Measurements from ENCODE around the gene RAD54L. TPM values are rescaled to one million over a fixed set of nuclear protein-coding genes. Genes with fewer than 3 reads are reported as not detected.

RAD54L gene
- total and polyA plus RNA-seq, 7 donors: 1.4 to 11.2 TPM; not detected in 5

DNA sequence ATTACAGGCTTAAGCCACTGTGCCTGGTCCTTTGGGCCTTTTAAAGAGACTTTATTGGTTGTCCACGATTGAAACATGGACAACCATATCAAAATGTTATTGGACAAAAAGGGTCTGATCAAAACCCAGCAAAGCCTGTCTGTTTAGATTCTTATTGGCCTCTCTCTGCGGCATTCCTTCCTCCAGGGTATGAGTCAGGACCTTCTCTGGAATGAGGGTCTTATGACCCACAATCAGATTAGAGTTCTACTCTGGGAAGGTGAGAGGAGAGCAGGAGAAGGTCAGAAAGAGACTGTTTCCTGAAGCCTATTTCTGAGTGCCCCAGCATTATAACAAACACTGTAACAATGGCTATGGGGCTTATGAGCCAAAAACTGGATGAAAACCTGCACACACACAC is 36.5 kb upstream of the RAD54L start:
- Histone ChIP-seq H3K27ac (no peak overlapping the region), H3K27me3 (no peaks in the 10 kb centered on the region), H3K4me1 (peaks cover 0 to 3% (median 0%) of the 10 kb centered on the region in 4 donors), H3K9me3 (no peaks in the 10 kb centered on the region), H3K36me3 (no peaks in the 10 kb centered on the region), H3K4me3 (no peak overlapping the region)
- 72 to 87% methylated on average over 2 of the region's 2 CpGs for WGBS, 2 donors
- TF ChIP-seq POLR2A (IDR thresholded peaks at IDR 0.05): no peak
- TF ChIP-seq, protein P1, sequence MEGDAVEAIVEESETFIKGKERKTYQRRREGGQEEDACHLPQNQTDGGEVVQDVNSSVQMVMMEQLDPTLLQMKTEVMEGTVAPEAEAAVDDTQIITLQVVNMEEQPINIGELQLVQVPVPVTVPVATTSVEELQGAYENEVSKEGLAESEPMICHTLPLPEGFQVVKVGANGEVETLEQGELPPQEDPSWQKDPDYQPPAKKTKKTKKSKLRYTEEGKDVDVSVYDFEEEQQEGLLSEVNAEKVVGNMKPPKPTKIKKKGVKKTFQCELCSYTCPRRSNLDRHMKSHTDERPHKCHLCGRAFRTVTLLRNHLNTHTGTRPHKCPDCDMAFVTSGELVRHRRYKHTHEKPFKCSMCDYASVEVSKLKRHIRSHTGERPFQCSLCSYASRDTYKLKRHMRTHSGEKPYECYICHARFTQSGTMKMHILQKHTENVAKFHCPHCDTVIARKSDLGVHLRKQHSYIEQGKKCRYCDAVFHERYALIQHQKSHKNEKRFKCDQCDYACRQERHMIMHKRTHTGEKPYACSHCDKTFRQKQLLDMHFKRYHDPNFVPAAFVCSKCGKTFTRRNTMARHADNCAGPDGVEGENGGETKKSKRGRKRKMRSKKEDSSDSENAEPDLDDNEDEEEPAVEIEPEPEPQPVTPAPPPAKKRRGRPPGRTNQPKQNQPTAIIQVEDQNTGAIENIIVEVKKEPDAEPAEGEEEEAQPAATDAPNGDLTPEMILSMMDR (IDR thresholded peaks at IDR 0.05): no peak
- TF ChIP-seq EP300 (IDR thresholded peaks at IDR 0.05): no peak
- TF ChIP-seq POLR2AphosphoS5 (IDR thresholded peaks at IDR 0.05): no peak
- DNase-seq: no peak
- intact Hi-C loops (cut with DNase I): no loop called here

DNA sequence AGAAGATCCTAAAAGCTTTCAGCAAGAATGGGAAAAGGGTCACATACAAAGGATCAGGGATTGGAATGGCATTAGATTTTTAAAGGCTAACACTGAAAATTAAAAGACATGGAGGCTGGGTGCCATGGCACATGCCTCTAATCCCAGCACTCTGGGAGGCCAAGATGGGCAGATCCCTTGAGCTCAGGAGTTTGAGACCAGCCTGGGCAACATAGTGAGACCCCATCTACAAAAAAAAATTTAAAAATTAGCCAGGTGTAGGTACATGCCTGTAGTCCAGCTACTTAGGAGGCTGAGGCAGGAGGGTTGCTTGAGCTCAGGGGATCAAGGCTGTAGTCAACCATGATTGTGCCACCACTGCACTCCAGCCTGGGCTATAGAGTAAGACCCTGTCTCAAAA is 32.1 kb upstream of the RAD54L start:
- Histone ChIP-seq H3K4me1 (no peaks in the 10 kb centered on the region), H3K27me3 (no peaks in the 10 kb centered on the region), H3K4me3 (no peak overlapping the region), H3K27ac (no peak overlapping the region), H3K9me3 (no peaks in the 10 kb centered on the region), H3K36me3 (no peaks in the 10 kb centered on the region)
- no peak for DNase-seq
- TF ChIP-seq POLR2A (IDR thresholded peaks at IDR 0.05): no peak
- TF ChIP-seq, protein P1 (IDR thresholded peaks at IDR 0.05): no peak
- TF ChIP-seq POLR2AphosphoS5 (IDR thresholded peaks at IDR 0.05): no peak
- TF ChIP-seq EP300 (IDR thresholded peaks at IDR 0.05): no peak
- intact Hi-C loops (cut with DNase I): no loop called here

DNA sequence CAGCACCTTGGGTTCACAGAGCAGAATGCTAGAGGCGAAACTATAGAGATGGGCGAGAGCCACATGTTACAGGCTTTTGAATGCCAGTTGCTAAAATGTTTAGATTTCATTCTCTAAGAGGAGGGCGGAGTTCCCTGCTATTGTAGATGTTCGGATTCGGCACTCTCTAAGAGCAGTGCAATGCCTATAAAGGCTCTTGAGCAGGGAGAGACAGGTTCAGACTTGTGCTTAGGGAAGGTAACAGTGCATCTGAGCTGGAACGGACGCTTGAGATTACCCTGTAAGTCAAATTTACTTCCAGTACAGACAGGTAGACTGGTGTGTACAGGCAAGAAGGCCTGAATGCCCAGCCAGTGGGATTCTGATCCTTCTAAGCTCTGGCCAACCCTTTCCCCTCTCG is 29.1 kb upstream of the RAD54L start:
- 87 to 92% methylated on average over 8 of the region's 8 CpGs for WGBS, 2 donors
- intact Hi-C loops (cut with DNase I): no loop called here
- H3K36me3 ChIP-seq: no peaks in the 10 kb centered on the region
- no peak overlapping the region for H3K27ac ChIP-seq
- no peaks in the 10 kb centered on the region for H3K27me3 ChIP-seq
- H3K4me1 ChIP-seq: peaks cover 0 to 4% (median 2%) of the 10 kb centered on the region in 4 donors
- no peak for DNase-seq
- TF ChIP-seq, protein P1 (IDR thresholded peaks at IDR 0.05): no peak
- TF ChIP-seq POLR2A (IDR thresholded peaks at IDR 0.05) (no peak), POLR2AphosphoS5 (IDR thresholded peaks at IDR 0.05) (no peak), EP300 (IDR thresholded peaks at IDR 0.05) (no peak)
- no peak overlapping the region for H3K4me3 ChIP-seq
- no peaks in the 10 kb centered on the region for H3K9me3 ChIP-seq

DNA sequence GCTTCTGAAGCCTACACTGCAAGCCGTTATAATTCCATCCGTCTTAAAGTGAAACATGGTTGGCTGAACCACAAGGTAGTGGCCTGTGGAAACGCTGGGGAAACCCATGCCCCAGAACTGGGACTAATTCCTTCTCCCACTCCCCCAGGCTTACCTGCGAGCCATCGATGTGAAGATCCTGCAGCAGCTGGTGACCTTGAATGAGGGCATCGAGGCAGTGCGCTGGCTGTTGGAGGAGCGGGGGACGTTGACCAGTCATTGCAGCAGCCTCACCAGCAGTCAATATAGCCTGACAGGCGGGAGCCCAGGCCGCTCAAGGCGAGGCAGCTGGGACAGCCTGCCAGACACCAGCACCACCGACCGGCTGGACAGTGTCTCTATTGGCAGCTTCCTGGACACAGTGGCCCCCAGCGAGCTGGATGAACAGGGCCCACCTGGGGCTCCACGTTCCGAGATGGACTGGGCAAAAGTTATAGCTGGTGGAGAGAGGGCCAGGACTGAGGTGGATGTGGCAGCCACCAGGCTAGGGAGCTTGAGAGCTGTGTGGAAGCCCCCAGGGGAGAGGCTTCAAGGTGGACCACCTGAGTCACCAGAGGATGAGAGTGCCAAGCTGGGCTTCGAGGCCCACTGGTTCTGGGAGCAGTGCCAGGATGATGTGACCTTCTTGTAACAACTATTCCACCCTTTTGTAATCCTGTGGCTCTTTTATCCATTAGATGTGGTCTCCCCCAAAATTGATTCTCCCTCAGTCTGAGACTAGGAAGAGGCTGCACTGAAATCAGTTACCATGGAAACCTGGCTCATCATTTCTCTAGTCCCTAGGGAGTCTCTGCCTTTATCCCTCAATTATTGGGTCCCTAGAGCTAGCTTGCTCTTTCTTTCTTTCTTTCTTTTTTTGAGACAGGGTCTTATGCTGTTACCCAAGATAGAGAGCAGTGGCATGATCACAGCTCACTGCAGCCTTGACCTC is 27.7 kb upstream of the RAD54L start:
- no peak for DNase-seq
- TF ChIP-seq POLR2AphosphoS5 (IDR thresholded peaks at IDR 0.05) (no peak), EP300 (IDR thresholded peaks at IDR 0.05) (no peak), POLR2A (IDR thresholded peaks at IDR 0.05) (no peak)
- TF ChIP-seq, protein P1 (IDR thresholded peaks at IDR 0.05): no peak
- Histone ChIP-seq H3K27me3 (no peaks in the 10 kb centered on the region), H3K9me3 (no peaks in the 10 kb centered on the region), H3K36me3 (no peaks in the 10 kb centered on the region), H3K4me3 (no peak overlapping the region), H3K27ac (no peak overlapping the region), H3K4me1 (peaks cover 0 to 9% (median 4%) of the 10 kb centered on the region in 4 donors)
- 86 to 89% methylated on average over 18 of the region's 18 CpGs for WGBS, 2 donors
- intact Hi-C loops (cut with DNase I): no loop called here

All from sigmoid colon (tissue), 7 donors.